Mesenchymal stem cell (in vitro differentiated cells and primary cell): ENCODE measurements around the gene ULK4.

Source experiments
- DNase-seq: peaks from one replicate; pipeline ENCODE4 v3.0.0-alpha.2; 2013
- H2AFZ ChIP-seq: one replicate; pipeline ENCODE4 v1.6.1; 2013; ENCODE audit warnings: low read depth, mild to moderate bottlenecking, control low read depth, inconsistent platforms, low read length, moderate library complexity
- H2AK5ac ChIP-seq: 2 replicates; pipeline ENCODE4 v1.6.1; 2013; ENCODE audit warnings: low read length, moderate library complexity, mild to moderate bottlenecking, inconsistent platforms; ENCODE audit not compliant: severe bottlenecking
- H2BK120ac ChIP-seq: one replicate; pipeline ENCODE4 v1.6.1; 2013; ENCODE audit warnings: low read depth, mild to moderate bottlenecking, inconsistent platforms, low read length, moderate library complexity
- H2BK12ac ChIP-seq, 2 experiments: one replicate each; pipeline ENCODE4 v1.6.1; 2013; ENCODE audit warnings: inconsistent platforms in 2 of 2, low read length in 2 of 2, mild to moderate bottlenecking in 2 of 2, moderate library complexity in 2 of 2, control low read depth in 1 of 2
- H2BK15ac ChIP-seq: one replicate; pipeline ENCODE4 v1.6.1; 2013; ENCODE audit warnings: mild to moderate bottlenecking, low read depth, inconsistent platforms; ENCODE audit not compliant: poor library complexity, severe bottlenecking
- H2BK5ac ChIP-seq: 2 replicates; pipeline ENCODE4 v1.6.1; 2013; ENCODE audit warnings: low read depth, mild to moderate bottlenecking, low read length, control low read depth, inconsistent platforms; ENCODE audit not compliant: poor library complexity, severe bottlenecking
- H3K14ac ChIP-seq, 2 experiments: one replicate each; pipeline ENCODE4 v1.6.1; 2013; ENCODE audit warnings: inconsistent platforms in 2 of 2, low read length in 2 of 2, control low read depth in 1 of 2, mild to moderate bottlenecking in 1 of 2, moderate library complexity in 1 of 2
- H3K18ac ChIP-seq, 2 experiments: one replicate each; pipeline ENCODE4 v1.6.1; 2013; ENCODE audit warnings: inconsistent platforms in 2 of 2, low read length in 2 of 2, control low read depth in 1 of 2, low read depth in 1 of 2, mild to moderate bottlenecking in 1 of 2
- H3K23ac ChIP-seq, 2 experiments: one replicate each; pipeline ENCODE4 v1.6.1; 2013; ENCODE audit warnings: inconsistent platforms in 2 of 2, low read length in 2 of 2, mild to moderate bottlenecking in 2 of 2, moderate library complexity in 2 of 2, control low read depth in 1 of 2
- H3K27ac ChIP-seq: 2 replicates; pipeline ENCODE4 v1.5.1; 2013; ENCODE audit warnings: mild to moderate bottlenecking, moderate library complexity, low read length, control low read depth, inconsistent platforms; ENCODE audit not compliant: poor library complexity, severe bottlenecking
- H3K27me3 ChIP-seq, 2 experiments: 2 replicates each; pipeline versions ENCODE4 v1.6.1 to v1.7.0; 2013; ENCODE audit warnings: low read length in 2 of 2, mild to moderate bottlenecking in 2 of 2, moderate library complexity in 2 of 2, control low read depth in 1 of 2, inconsistent platforms in 1 of 2; ENCODE audit not compliant: control insufficient read depth in 1 of 2, insufficient read depth in 1 of 2
- H3K36me3 ChIP-seq, 2 experiments: 2 replicates each; pipeline versions ENCODE4 v1.6.1 to v1.7.0; 2013; ENCODE audit warnings: low read length in 2 of 2, control low read depth in 1 of 2, inconsistent platforms in 1 of 2, low read depth in 1 of 2, mild to moderate bottlenecking in 1 of 2; ENCODE audit not compliant: insufficient read depth in 2 of 2, control insufficient read depth in 1 of 2
- H3K4ac ChIP-seq, 2 experiments: one replicate each; pipeline ENCODE4 v1.6.1; 2013; ENCODE audit warnings: inconsistent platforms in 2 of 2, low read length in 2 of 2, mild to moderate bottlenecking in 2 of 2, moderate library complexity in 2 of 2, control low read depth in 1 of 2, low read depth in 1 of 2
- H3K4me1 ChIP-seq: 2 replicates; pipeline ENCODE4 v1.6.1; 2013; ENCODE audit warnings: low read depth, low read length, control low read depth; ENCODE audit not compliant: control insufficient read depth, insufficient read depth
- H3K4me2 ChIP-seq: 2 replicates; pipeline ENCODE4 v1.6.1; 2013; ENCODE audit warnings: low read length, mild to moderate bottlenecking, inconsistent platforms; ENCODE audit not compliant: poor library complexity, severe bottlenecking
- H3K4me3 ChIP-seq, 2 experiments: 2 replicates each; pipeline versions ENCODE4 v1.5.1 to v1.7.0; 2013; ENCODE audit warnings: low read length in 2 of 2, mild to moderate bottlenecking in 2 of 2, control low read depth in 1 of 2, low read depth in 1 of 2; ENCODE audit not compliant: insufficient read depth in 1 of 2
- H3K79me1 ChIP-seq: replicated peaks from 2 replicates; pipeline ENCODE4 v1.6.1; 2013; ENCODE audit warnings: mild to moderate bottlenecking, control low read depth, low read length, inconsistent platforms; ENCODE audit not compliant: poor library complexity, severe bottlenecking
- H3K9ac ChIP-seq: 2 replicates; pipeline ENCODE4 v1.7.0; 2013; ENCODE audit warnings: mild to moderate bottlenecking, low read length, moderate library complexity
- H3K9me3 ChIP-seq: 2 replicates; pipeline ENCODE4 v1.7.0; 2013; ENCODE audit warnings: mild to moderate bottlenecking, low read length; ENCODE audit not compliant: control insufficient read depth
- H4K8ac ChIP-seq: one replicate; pipeline ENCODE4 v1.6.1; 2013; ENCODE audit warnings: inconsistent platforms, mild to moderate bottlenecking, low read length, moderate library complexity
- H4K91ac ChIP-seq: one replicate; pipeline ENCODE4 v1.6.1; 2013; ENCODE audit warnings: mild to moderate bottlenecking, low read length, inconsistent platforms
- WGBS: methylation state at CpG from one replicate; pipeline ENCODE4 v1.1.7; 2013; ENCODE audit warnings: mixed read lengths; 5-methylcytosine and 5-hydroxymethylcytosine counted together

Gene ULK4

GRCh38 chr3:41207355-41207754 is 754.5 kb downstream of the ULK4 start:
- Histone ChIP-seq H2BK5ac (no peak overlapping the region), H4K91ac (no peak overlapping the region), H3K4me3 (no peak overlapping the region), H3K4me1 (peaks cover 3% of the 10 kb centered on the region), H3K27me3 (no peaks in the 10 kb centered on the region), H3K36me3 (no peaks in the 10 kb centered on the region), H3K9me3 (no peaks in the 10 kb centered on the region), H3K4ac (no peak overlapping the region), H3K23ac (no peak overlapping the region), H2AFZ (no peak overlapping the region), H2BK15ac (no peak overlapping the region), H3K14ac (no peak overlapping the region), H3K4me2 (no peak overlapping the region), H3K79me1 (no peaks in the 10 kb centered on the region), H3K9ac (no peak overlapping the region), H3K18ac (no peak overlapping the region), H2BK120ac (no peak overlapping the region), H2AK5ac (no peak overlapping the region), H2BK12ac (no peak overlapping the region), H4K8ac (no peak overlapping the region), H3K27ac (no peak overlapping the region)
- no peak for DNase-seq
- WGBS: 46% methylated on average over 1 of the region's 1 CpG

DNA sequence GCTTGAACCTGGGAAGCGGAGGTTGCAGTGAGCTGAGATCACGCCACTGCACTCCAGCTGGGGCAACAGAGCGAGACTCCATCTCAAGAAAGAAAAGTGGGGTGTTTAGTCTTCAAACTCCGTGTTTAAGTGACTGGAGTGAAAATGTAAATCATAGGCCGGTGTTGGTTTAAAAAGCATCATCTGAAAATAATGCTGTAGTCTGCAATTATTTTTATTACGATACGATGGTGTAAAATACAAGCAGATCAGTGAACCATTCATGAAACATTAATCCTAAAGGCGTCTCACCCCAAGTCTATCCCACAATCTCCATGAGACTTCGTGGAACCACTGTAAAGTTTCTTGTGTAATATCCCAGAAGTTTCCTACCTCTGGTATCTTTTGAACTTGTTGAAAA is 756.3 kb downstream of the ULK4 start:
- H3K4me3 ChIP-seq: no peak overlapping the region
- H3K79me1 ChIP-seq: no peaks in the 10 kb centered on the region
- 96% methylated on average over 8 of the region's 9 CpGs for WGBS
- H2AK5ac ChIP-seq: no peak overlapping the region
- H4K8ac ChIP-seq: no peak overlapping the region
- no peak overlapping the region for H2BK12ac ChIP-seq
- no peak overlapping the region for H3K14ac ChIP-seq
- DNase-seq: no peak
- no peaks in the 10 kb centered on the region for H3K36me3 ChIP-seq
- no peak overlapping the region for H2BK120ac ChIP-seq
- H3K9me3 ChIP-seq: no peaks in the 10 kb centered on the region
- peak overlapping the region; percentile 23 for H3K27ac ChIP-seq
- no peak overlapping the region for H3K4ac ChIP-seq
- H3K23ac ChIP-seq: no peak overlapping the region
- H2BK5ac ChIP-seq: no peak overlapping the region
- no peak overlapping the region for H3K9ac ChIP-seq
- no peak overlapping the region for H2BK15ac ChIP-seq
- H4K91ac ChIP-seq: no peak overlapping the region
- peak overlapping the region; percentile 16 for H3K4me2 ChIP-seq
- H3K27me3 ChIP-seq: no peaks in the 10 kb centered on the region
- H3K18ac ChIP-seq: no peak overlapping the region
- no peak overlapping the region for H2AFZ ChIP-seq
- peaks cover 3% of the 10 kb centered on the region for H3K4me1 ChIP-seq

DNA sequence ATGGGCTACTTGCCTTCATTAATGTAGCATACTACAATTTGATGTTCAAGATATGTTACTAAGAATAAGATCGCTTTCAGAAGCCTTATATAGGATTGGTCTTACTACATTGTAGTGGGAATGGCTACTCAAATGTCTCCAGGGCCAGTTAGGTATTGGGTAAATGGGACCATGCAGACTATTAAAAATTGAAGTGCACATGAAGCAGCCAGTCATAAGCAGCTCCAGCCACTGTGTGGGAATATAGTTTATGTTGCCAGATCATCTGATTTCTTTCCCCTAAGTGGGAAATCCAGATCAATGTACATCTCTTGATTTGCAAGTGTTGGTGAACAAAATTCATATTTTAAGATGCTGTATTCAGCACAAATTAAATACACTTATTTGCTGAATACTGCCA is 757.5 kb downstream of the ULK4 start:
- Histone ChIP-seq H2BK120ac (no peak overlapping the region), H3K4me3 (no peak overlapping the region), H2BK5ac (no peak overlapping the region), H3K4ac (no peak overlapping the region), H3K18ac (peak overlapping the region in 1 of 2 experiments; percentile 40), H3K4me2 (no peak overlapping the region), H2BK15ac (no peak overlapping the region), H3K23ac (no peak overlapping the region), H2BK12ac (no peak overlapping the region), H2AFZ (no peak overlapping the region), H3K27ac (no peak overlapping the region), H4K8ac (no peak overlapping the region), H3K4me1 (peaks cover 3% of the 10 kb centered on the region), H3K14ac (no peak overlapping the region), H3K27me3 (no peaks in the 10 kb centered on the region), H3K36me3 (no peaks in the 10 kb centered on the region), H4K91ac (no peak overlapping the region), H3K9me3 (no peaks in the 10 kb centered on the region), H3K79me1 (no peaks in the 10 kb centered on the region), H2AK5ac (no peak overlapping the region), H3K9ac (no peak overlapping the region)
- DNase-seq: no peak
- 100% methylated on average over 1 of the region's 1 CpG for WGBS

GRCh38 chr3:41202834-41203345 is 759.0 kb downstream of the ULK4 start:
- Histone ChIP-seq H2AFZ (no peak overlapping the region), H3K9ac (peak overlapping the region; percentile 89), H3K14ac (no peak overlapping the region), H3K23ac (no peak overlapping the region), H3K36me3 (no peaks in the 10 kb centered on the region), H2BK5ac (no peak overlapping the region), H3K27me3 (no peaks in the 10 kb centered on the region), H3K18ac (no peak overlapping the region), H4K91ac (no peak overlapping the region), H3K9me3 (no peaks in the 10 kb centered on the region), H3K4ac (no peak overlapping the region), H2BK12ac (no peak overlapping the region), H2BK15ac (no peak overlapping the region), H2AK5ac (no peak overlapping the region), H3K4me3 (peak overlapping the region in 1 of 2 experiments; percentile 85), H4K8ac (no peak overlapping the region), H3K27ac (peak overlapping the region; percentile 43), H3K4me2 (peak overlapping the region; percentile 49), H3K79me1 (peaks cover 4% of the 10 kb centered on the region), H3K4me1 (peaks cover 7% of the 10 kb centered on the region), H2BK120ac (no peak overlapping the region)
- DNase-seq: peak; percentile 78
